ENCODE results near the gene TMEM38B. TPM values are rescaled to one million over a fixed set of nuclear protein-coding genes. Genes with fewer than 3 reads are reported as not detected.
"Not testable (repeated sequence)": the region's sequence is repeated elsewhere in the genome, so short reads cannot be mapped to it uniquely, and the experiment has no call there.

TMEM38B gene
- total RNA-seq, 3 donors from 2014 or later (not counting 1 experiment from before 2014, with no cell fraction given) = 5.7 to 8.0 (median 8.0) TPM

DNA sequence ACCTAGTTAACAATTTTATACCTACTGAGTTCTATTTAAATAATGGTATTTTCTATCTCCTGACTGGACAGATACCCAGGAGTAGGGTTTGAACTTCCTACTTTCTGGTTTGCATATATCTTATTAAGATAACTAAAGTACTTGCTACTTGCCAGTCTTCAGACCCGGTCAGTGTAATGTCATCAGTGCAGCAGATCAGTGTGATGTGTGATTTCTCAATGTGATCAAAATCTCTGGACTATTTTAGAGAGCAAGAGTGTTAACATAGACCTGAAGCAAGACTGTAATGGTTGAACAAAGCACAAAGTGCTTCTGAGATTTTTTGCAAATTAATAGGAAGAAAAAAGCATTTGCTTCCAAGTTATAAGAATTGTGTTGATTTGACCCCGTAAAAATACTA lies 6.8 kb downstream of the TMEM38B start:
- Histone ChIP-seq H3K9me3 (ENCODE audit: control insufficient read depth, insufficient read depth, low read length) (no peaks in the 10 kb centered on the region), H3K27me3 (ENCODE audit: control insufficient read depth, insufficient read depth, low read length) (no peaks in the 10 kb centered on the region), H3K4me1 (ENCODE audit: control insufficient read depth, insufficient read depth, low read length) (no peaks in the 10 kb centered on the region), H3K4me3 (ENCODE audit: low read length) (no peak overlapping the region), H3K27ac (ENCODE audit: low read length) (no peak overlapping the region), H3K36me3 (ENCODE audit: control insufficient read depth, insufficient read depth, low read length) (no peaks in the 10 kb centered on the region)
- Mint-ChIP-seq H3K36me3 (no peaks in the 10 kb centered on the region), H3K9me3 (no peaks in the 10 kb centered on the region), H3K4me1 (no peaks in the 10 kb centered on the region), H3K4me3 (no peak overlapping the region), H3K27me3 (ENCODE audit: low read depth in 2 of 2) (no peaks in the 10 kb centered on the region), H3K27ac (no peak overlapping the region)
- ATAC-seq (no peak), DNase-seq (no peak)
- TF ChIP-seq, protein P1, sequence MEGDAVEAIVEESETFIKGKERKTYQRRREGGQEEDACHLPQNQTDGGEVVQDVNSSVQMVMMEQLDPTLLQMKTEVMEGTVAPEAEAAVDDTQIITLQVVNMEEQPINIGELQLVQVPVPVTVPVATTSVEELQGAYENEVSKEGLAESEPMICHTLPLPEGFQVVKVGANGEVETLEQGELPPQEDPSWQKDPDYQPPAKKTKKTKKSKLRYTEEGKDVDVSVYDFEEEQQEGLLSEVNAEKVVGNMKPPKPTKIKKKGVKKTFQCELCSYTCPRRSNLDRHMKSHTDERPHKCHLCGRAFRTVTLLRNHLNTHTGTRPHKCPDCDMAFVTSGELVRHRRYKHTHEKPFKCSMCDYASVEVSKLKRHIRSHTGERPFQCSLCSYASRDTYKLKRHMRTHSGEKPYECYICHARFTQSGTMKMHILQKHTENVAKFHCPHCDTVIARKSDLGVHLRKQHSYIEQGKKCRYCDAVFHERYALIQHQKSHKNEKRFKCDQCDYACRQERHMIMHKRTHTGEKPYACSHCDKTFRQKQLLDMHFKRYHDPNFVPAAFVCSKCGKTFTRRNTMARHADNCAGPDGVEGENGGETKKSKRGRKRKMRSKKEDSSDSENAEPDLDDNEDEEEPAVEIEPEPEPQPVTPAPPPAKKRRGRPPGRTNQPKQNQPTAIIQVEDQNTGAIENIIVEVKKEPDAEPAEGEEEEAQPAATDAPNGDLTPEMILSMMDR (IDR thresholded peaks at IDR 0.05) = no peak
- 33% methylated on average over 1 of the region's 2 CpGs for WGBS (ENCODE audit: insufficient coverage)
- intact Hi-C loops (cut with micrococcal nuclease) = no loop called here

GRCh38 chr9:105702207-105702606 lies 7.9 kb downstream of the TMEM38B start:
- H3K36me3 Mint-ChIP-seq = no peaks in the 10 kb centered on the region

DNA sequence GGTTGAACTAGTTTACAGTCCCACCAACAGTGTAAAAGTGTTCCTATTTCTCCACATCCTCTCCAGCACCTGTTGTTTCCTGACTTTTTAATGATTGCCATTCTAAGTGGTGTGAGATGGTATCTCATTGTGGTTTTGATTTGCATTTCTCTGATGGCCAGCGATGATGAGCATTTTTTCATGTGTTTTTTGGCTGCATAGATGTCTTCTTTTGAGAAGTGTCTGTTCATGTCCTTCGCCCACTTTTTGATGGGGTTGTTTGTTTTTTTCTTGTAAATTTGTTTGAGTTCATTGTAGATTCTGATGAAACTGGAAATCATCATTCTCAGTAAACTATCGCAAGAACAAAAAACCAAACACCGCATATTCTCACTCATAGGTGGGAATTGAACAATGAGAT lies 9.3 kb downstream of the TMEM38B start:
- H3K4me3 Mint-ChIP-seq; DNase-seq; H3K9me3 ChIP-seq (ENCODE audit: control insufficient read depth, insufficient read depth, low read length); ATAC-seq; H3K36me3 ChIP-seq (ENCODE audit: control insufficient read depth, insufficient read depth, low read length); intact Hi-C loops (cut with micrococcal nuclease); H3K27me3 ChIP-seq (ENCODE audit: control insufficient read depth, insufficient read depth, low read length); H3K4me1 Mint-ChIP-seq; H3K36me3 Mint-ChIP-seq; H3K27me3 Mint-ChIP-seq (ENCODE audit: low read depth in 2 of 2); H3K4me1 ChIP-seq (ENCODE audit: control insufficient read depth, insufficient read depth, low read length); H3K4me3 ChIP-seq (ENCODE audit: low read length); H3K27ac ChIP-seq (ENCODE audit: low read length); H3K9me3 Mint-ChIP-seq; H3K27ac Mint-ChIP-seq: not testable (repeated sequence)
- WGBS (ENCODE audit: insufficient coverage) = no CpG with 5 or more reads among the region's 4 CpGs

More at GRCh38 chr9:105702207-105702606, 7.9 kb downstream of the TMEM38B start:
- no CpG with 5 or more reads among the region's 1 CpG for WGBS (ENCODE audit: insufficient coverage)
- Mint-ChIP-seq H3K4me1 (no peaks in the 10 kb centered on the region), H3K27ac (no peak overlapping the region), H3K4me3 (no peak overlapping the region), H3K9me3 (no peaks in the 10 kb centered on the region), H3K27me3 (ENCODE audit: low read depth in 2 of 2) (no peaks in the 10 kb centered on the region)
- no peak for DNase-seq
- H3K4me1 ChIP-seq (ENCODE audit: control insufficient read depth, insufficient read depth, low read length) = no peaks in the 10 kb centered on the region
- H3K36me3 ChIP-seq (ENCODE audit: control insufficient read depth, insufficient read depth, low read length) = no peaks in the 10 kb centered on the region
- TF ChIP-seq, protein P1 (IDR thresholded peaks at IDR 0.05) = no peak
- ATAC-seq = no peak
- intact Hi-C loops (cut with micrococcal nuclease) = no loop called here
- H3K4me3 ChIP-seq (ENCODE audit: low read length) = no peak overlapping the region
- no peaks in the 10 kb centered on the region for H3K9me3 ChIP-seq (ENCODE audit: control insufficient read depth, insufficient read depth, low read length)
- no peaks in the 10 kb centered on the region for H3K27me3 ChIP-seq (ENCODE audit: control insufficient read depth, insufficient read depth, low read length)
- no peak overlapping the region for H3K27ac ChIP-seq (ENCODE audit: low read length)

GRCh38 chr9:105706156-105706555 lies 11.8 kb downstream of the TMEM38B start:
- H3K36me3 ChIP-seq (ENCODE audit: control insufficient read depth, insufficient read depth, low read length) = no peaks in the 10 kb centered on the region
- H3K27ac ChIP-seq (ENCODE audit: low read length) = no peak overlapping the region
- intact Hi-C loops (cut with micrococcal nuclease) = no loop called here
- H3K27me3 Mint-ChIP-seq (ENCODE audit: low read depth in 2 of 2) = no peaks in the 10 kb centered on the region
- no peak for ATAC-seq
- no peaks in the 10 kb centered on the region for H3K4me1 ChIP-seq (ENCODE audit: control insufficient read depth, insufficient read depth, low read length)
- H3K36me3 Mint-ChIP-seq = no peaks in the 10 kb centered on the region
- 95% methylated on average over 7 of the region's 8 CpGs for WGBS (ENCODE audit: insufficient coverage)
- peaks cover 6 to 7% of the 10 kb centered on the region in 2 donors for H3K4me1 Mint-ChIP-seq
- H3K27me3 ChIP-seq (ENCODE audit: control insufficient read depth, insufficient read depth, low read length) = no peaks in the 10 kb centered on the region
- TF ChIP-seq, protein P1 (IDR thresholded peaks at IDR 0.05) = no peak
- no peak for DNase-seq
- no peak overlapping the region for H3K4me3 Mint-ChIP-seq
- no peaks in the 10 kb centered on the region for H3K9me3 ChIP-seq (ENCODE audit: control insufficient read depth, insufficient read depth, low read length)
- no peak overlapping the region for H3K27ac Mint-ChIP-seq
- H3K4me3 ChIP-seq (ENCODE audit: low read length) = no peak overlapping the region
- no peaks in the 10 kb centered on the region for H3K9me3 Mint-ChIP-seq

All from natural killer cell (primary cell).